Lower lobe of right lung (tissue), 2 donors: Measurements from ENCODE around the gene ERP44. TPM values are rescaled to one million over a fixed set of nuclear protein-coding genes. Genes with fewer than 3 reads are reported as not detected.

ENCODE experiments used
- ATAC-seq, 2 donors: fragments of 200-7000 bp; cut with Tn5 transposase; one replicate each; pipeline ENCODE4 v1.9.1; 2020 to 2022; ENCODE audit warnings: mild to moderate bottlenecking in 2 of 2, moderate library complexity in 2 of 2
- DNase-seq: peaks from one replicate; pipeline ENCODE4 v3.0.0-alpha.2; 2020
- H3K27ac ChIP-seq: fragments of 200-600 bp; one replicate; pipeline ENCODE4 v1.8.0; 2022
- H3K27me3 ChIP-seq: fragments of 200-600 bp; one replicate; pipeline ENCODE4 v1.8.0; 2022; ENCODE audit warnings: low read depth
- H3K36me3 ChIP-seq: fragments of 200-600 bp; one replicate; pipeline ENCODE4 v1.8.0; 2022; ENCODE audit warnings: mild to moderate bottlenecking
- H3K4me1 ChIP-seq: fragments of 200-600 bp; one replicate; pipeline ENCODE4 v1.8.0; 2022
- H3K4me3 ChIP-seq: fragments of 200-600 bp; one replicate; pipeline ENCODE4 v1.8.0; 2022; ENCODE audit warnings: mild to moderate bottlenecking
- H3K9me3 ChIP-seq: fragments of 200-600 bp; one replicate; pipeline ENCODE4 v1.8.0; 2022
- CTCF ChIP-seq: fragments of 200-600 bp; IDR thresholded peaks from one replicate; pipeline ENCODE4 v1.8.0; 2022; ENCODE audit warnings: antibody characterized with exemption, mild to moderate bottlenecking
- intact Hi-C: fragments of 100-400 bp; cut with DNase I; formaldehyde crosslinking; loops from one replicate; pipeline ENCODE4 v1.11.0; 2022
- total RNA-seq: library from RNA; stranded (reverse); fragmentation: NEBNext Ultra II Directional; extraction: Animal tissue kit (Norgen Biotek cat#: 25700); gene quantifications from one replicate; pipeline ENCODE4 v1.2.1, GENCODE V29; 2021
- donor health status: DM: no; HTN: yes; CAD: no; lungs with severe emphysema.

ERP44 gene
- total RNA-seq, 1 donor from 2014 or later, result 27.9 TPM

DNA sequence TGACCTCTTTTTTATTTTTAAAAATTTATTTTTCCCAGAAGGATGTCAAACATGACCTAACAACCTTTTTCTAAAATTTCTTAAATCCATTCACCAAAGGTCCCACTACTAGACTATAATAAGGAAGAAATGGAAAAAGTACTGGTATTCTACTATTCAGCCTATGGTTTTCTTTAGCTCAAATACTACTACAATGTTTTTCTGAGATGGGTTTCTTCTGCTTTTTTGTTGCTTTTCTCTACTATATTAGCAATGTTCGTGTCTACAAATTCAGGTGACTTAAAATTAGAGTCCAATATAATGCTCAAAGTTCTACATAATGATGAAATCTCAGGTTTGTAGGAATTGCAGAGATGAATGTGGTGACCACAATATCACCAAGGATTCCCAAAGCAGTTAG is 7.9 kb downstream of the ERP44 start:
- no peak for ATAC-seq
- Histone ChIP-seq H3K36me3 (no peaks in the 10 kb centered on the region), H3K27me3 (no peaks in the 10 kb centered on the region), H3K9me3 (no peaks in the 10 kb centered on the region), H3K4me3 (no peak overlapping the region), H3K4me1 (peaks cover 14% of the 10 kb centered on the region), H3K27ac (no peak overlapping the region)
- no peak for TF ChIP-seq CTCF
- DNase-seq, result no peak
- intact Hi-C loops, result no loop called here

GRCh38 chr9:100088202-100088601 is 10.6 kb downstream of the ERP44 start:
- Histone ChIP-seq H3K4me1 (peaks cover 18% of the 10 kb centered on the region), H3K36me3 (no peaks in the 10 kb centered on the region), H3K9me3 (no peaks in the 10 kb centered on the region), H3K4me3 (no peak overlapping the region), H3K27me3 (no peaks in the 10 kb centered on the region), H3K27ac (no peak overlapping the region)
- TF ChIP-seq CTCF, result no peak
- ATAC-seq (no peak), DNase-seq (no peak)
- intact Hi-C loops, result no loop called here

GRCh38 chr9:100087218-100087617 is 11.6 kb downstream of the ERP44 start:
- no peaks in the 10 kb centered on the region for H3K36me3 ChIP-seq
- no peaks in the 10 kb centered on the region for H3K27me3 ChIP-seq
- no peak overlapping the region for H3K4me3 ChIP-seq
- intact Hi-C loops, result no loop called here
- H3K27ac ChIP-seq, result no peak overlapping the region
- peaks cover 23% of the 10 kb centered on the region for H3K4me1 ChIP-seq
- no peak for DNase-seq
- TF ChIP-seq CTCF, result no peak
- no peak for ATAC-seq
- no peaks in the 10 kb centered on the region for H3K9me3 ChIP-seq

- H3K36me3 ChIP-seq, result no peaks in the 10 kb centered on the region
- peaks cover 24% of the 10 kb centered on the region for H3K4me1 ChIP-seq
- no peaks in the 10 kb centered on the region for H3K9me3 ChIP-seq
- H3K27ac ChIP-seq, result no peak overlapping the region
- no peak for TF ChIP-seq CTCF
- intact Hi-C loops, result no loop called here
- ATAC-seq (no peak), DNase-seq (no peak)
- no peak overlapping the region for H3K4me3 ChIP-seq
- no peaks in the 10 kb centered on the region for H3K27me3 ChIP-seq
Measured at GRCh38 chr9:100086097-100086635, 12.6 kb downstream of the ERP44 start.

DNA sequence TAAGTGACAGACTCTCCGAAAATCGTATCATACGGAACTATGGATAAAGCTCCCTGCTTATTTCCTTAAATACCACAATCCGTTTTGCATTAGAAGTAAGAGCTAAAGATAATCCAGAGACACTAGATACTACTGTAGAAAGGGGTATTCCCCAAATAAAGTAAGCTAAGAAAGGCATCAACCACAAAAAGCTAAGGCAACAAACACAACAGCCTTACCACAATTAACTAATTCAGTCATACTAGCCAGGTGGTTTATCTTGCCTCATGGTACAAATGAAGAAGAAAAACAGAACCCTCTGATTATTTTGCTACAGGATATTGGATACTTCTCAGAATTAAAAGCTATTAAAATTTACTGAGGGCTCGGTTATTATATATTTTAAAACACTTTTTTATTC is 14.1 kb downstream of the ERP44 start:
- intact Hi-C loops, result no loop called here
- Histone ChIP-seq H3K4me1 (peaks cover 24% of the 10 kb centered on the region), H3K4me3 (no peak overlapping the region)

More for the DNA sequence above, 14.1 kb downstream of the ERP44 start:
- Histone ChIP-seq H3K27ac (no peak overlapping the region), H3K9me3 (no peaks in the 10 kb centered on the region), H3K27me3 (no peaks in the 10 kb centered on the region), H3K36me3 (no peaks in the 10 kb centered on the region)
- DNase-seq, result no peak
- ATAC-seq, result no peak
- TF ChIP-seq CTCF, result no peak
